Psoas muscle (tissue), 8 donors: ENCODE measurements around the gene DPH7. TPM values are rescaled to one million over a fixed set of nuclear protein-coding genes. Genes with fewer than 3 reads are reported as not detected.
"Not testable (repeated sequence)": the region's sequence is repeated elsewhere in the genome, so short reads cannot be mapped to it uniquely, and the experiment has no call there.

Experiments
- ATAC-seq, 4 donors: fragments of 200-7000 bp; cut with Tn5 transposase; one replicate each; pipeline ENCODE4 v1.9.1; 2020; ENCODE audit warnings: moderate library complexity in 3 of 4, mild to moderate bottlenecking in 2 of 4
- DNase-seq, 2 donors: peaks; one replicate each; pipeline ENCODE4 v3.0.0-alpha.2; 2020
- H3K27ac ChIP-seq: fragments of 200-600 bp; one replicate; pipeline ENCODE4 v1.8.0; 2022
- H3K27me3 ChIP-seq, 3 donors: fragments of 200-600 bp in 1 of 3; one replicate each; pipeline versions ENCODE4 v1.6.1 to v1.8.0; 2013 to 2022; ENCODE audit warnings: low read length in 2 of 3, mild to moderate bottlenecking in 2 of 3, moderate library complexity in 1 of 3; ENCODE audit not compliant: insufficient read depth in 3 of 3
- H3K36me3 ChIP-seq, 2 donors: fragments of 200-600 bp in 1 of 2; one replicate each; pipeline versions ENCODE4 v1.6.1 to v1.8.0; 2013 to 2022; ENCODE audit warnings: low read depth in 1 of 2, mild to moderate bottlenecking in 1 of 2, moderate library complexity in 1 of 2; ENCODE audit not compliant: insufficient read depth in 1 of 2
- H3K4me1 ChIP-seq: fragments of 200-600 bp; one replicate; pipeline ENCODE4 v1.8.0; 2022
- H3K4me3 ChIP-seq: fragments of 200-600 bp; one replicate; pipeline ENCODE4 v1.8.0; 2022; ENCODE audit warnings: mild to moderate bottlenecking
- H3K9me3 ChIP-seq: fragments of 200-600 bp; one replicate; pipeline ENCODE4 v1.8.0; 2022
- CTCF ChIP-seq: fragments of 200-600 bp; IDR thresholded peaks from one replicate; pipeline ENCODE4 v1.8.0; 2022; ENCODE audit warnings: antibody characterized with exemption
- WGBS, 3 donors: extraction: QIAGEN DNeasy Blood & Tissue Kit; methylation state at CpG; one replicate each; pipeline versions ENCODE4 v1.1.6 to v1.1.7; 2013; 5-methylcytosine and 5-hydroxymethylcytosine counted together
- intact Hi-C, 2 donors: fragments of 100-400 bp; cut with DNase I; formaldehyde crosslinking; loops; one replicate each; pipeline versions ENCODE4 v1.11.0 to v1.14.2; 2022
- polyA plus RNA-seq, 3 donors: library from polyadenylated mRNA; stranded (reverse); fragments of 200-250 nt; gene quantifications; one replicate each; pipeline ENCODE4 v1.2.3, GENCODE V29; 2013
- total RNA-seq, 4 donors: library from RNA; stranded (reverse); fragmentation: NEBNext Ultra II Directional in 2 of 4; extraction: Animal tissue kit (Norgen Biotek cat#: 25700) in 2 of 4; gene quantifications; one replicate each; pipeline versions ENCODE4 v1.2.1 to v1.2.4, GENCODE V29; 2021 to 2023
- donor health status: healthy with polysubstance abuse.
- donor health status: DM: no; HTN: no; CAD: no; lungs with moderate emphysema.
- donor health status: Bipolar disorder and iron deficiency.
- donor health status: healthy.
- donor health status: DM: yes; HTN: yes; CAD: no.
- donor health status: DM: no; HTN: no; CAD: no.
- donor health status: DM: no; HTN: no; CAD: no.
- donor health status: DM: yes; HTN: yes; CAD: no.

Gene DPH7
- total and polyA plus RNA-seq, 7 donors = 9.1 to 17.8 (median 14.1) TPM

DNA sequence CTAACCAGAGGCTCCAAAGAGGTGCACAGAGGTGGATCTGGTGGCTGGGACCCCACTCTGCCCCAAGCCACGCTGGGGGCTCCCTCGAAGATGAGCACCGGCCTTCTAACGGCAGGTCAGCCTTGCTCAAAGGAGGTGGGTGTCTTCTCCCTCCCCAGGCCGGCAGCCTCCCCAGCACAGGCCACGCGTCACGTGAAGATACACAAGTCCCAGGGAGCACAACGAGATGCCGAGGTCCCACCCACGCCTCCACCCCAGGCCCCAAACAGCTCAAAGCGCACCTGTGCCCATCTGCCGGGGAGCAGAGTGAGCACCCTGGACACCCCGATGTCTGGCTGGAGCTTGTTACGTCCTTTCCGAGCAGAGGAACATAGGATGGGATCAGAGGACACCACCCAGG lies 40.7 kb downstream of the DPH7 start:
- TF ChIP-seq CTCF = no peak
- 94 to 95% (median 94%) methylated on average over 16 of the region's 16 CpGs for WGBS, 3 donors
- ATAC-seq (no peak), DNase-seq (peak in 1 of 2 donors; percentile 26)
- peaks cover 8% of the 10 kb centered on the region for H3K4me1 ChIP-seq
- no peaks in the 10 kb centered on the region for H3K27me3 ChIP-seq
- no peak overlapping the region for H3K27ac ChIP-seq
- no peaks in the 10 kb centered on the region for H3K9me3 ChIP-seq
- intact Hi-C loops = no loop called here
- peaks cover 0 to 63% of the 10 kb centered on the region in 2 donors for H3K36me3 ChIP-seq
- H3K4me3 ChIP-seq = no peak overlapping the region

DNA sequence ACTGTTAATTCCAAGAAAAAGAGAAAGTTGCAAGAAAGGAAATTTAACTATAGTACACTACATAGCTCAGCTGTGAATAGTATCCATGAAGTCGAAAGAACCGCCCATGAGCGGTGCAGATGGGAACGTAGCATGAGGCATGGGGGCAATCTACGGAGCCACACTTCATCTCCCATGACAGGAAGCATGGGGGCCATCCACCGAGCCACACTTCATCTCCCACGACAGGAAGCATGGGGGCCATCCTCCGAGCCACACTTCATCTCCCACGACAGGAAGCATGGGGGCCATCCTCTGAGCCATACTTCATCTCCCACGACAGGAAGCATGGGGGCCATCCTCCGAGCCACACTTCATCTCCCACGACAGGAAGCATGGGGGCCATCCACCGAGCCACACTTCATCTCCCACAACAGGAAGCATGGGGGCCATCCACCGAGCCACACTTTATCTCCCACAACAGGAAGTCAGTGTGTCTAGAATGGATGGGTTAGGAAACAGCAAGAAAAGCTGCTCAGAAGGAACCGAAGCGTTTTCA lies 42.1 kb downstream of the DPH7 start:
- H3K4me3 ChIP-seq, H3K4me1 ChIP-seq, ATAC-seq, H3K27me3 ChIP-seq, intact Hi-C loops, H3K9me3 ChIP-seq, H3K27ac ChIP-seq, DNase-seq: not testable (repeated sequence)
- 75 to 78% (median 75%) methylated on average over 16 of the region's 16 CpGs for WGBS, 3 donors
- peaks cover 0 to 49% of the 10 kb centered on the region in 2 donors for H3K36me3 ChIP-seq

DNA sequence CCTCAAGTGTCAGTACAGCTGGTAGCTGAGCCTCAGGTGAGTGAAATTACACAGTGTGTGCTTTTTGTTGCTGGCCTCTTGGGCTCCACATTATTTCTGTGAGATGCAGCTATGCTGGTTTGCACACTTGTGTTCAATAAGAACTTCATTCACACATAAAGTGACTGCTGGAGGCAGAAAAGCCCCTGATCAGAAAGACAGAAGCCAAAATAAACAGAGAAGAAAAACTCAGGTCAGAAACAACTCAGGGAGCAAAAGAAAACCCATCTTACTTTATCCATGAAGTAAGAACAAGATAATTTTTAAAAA lies 43.7 kb downstream of the DPH7 start:
- intact Hi-C loops = no loop called here
- no peak for ATAC-seq

DNA sequence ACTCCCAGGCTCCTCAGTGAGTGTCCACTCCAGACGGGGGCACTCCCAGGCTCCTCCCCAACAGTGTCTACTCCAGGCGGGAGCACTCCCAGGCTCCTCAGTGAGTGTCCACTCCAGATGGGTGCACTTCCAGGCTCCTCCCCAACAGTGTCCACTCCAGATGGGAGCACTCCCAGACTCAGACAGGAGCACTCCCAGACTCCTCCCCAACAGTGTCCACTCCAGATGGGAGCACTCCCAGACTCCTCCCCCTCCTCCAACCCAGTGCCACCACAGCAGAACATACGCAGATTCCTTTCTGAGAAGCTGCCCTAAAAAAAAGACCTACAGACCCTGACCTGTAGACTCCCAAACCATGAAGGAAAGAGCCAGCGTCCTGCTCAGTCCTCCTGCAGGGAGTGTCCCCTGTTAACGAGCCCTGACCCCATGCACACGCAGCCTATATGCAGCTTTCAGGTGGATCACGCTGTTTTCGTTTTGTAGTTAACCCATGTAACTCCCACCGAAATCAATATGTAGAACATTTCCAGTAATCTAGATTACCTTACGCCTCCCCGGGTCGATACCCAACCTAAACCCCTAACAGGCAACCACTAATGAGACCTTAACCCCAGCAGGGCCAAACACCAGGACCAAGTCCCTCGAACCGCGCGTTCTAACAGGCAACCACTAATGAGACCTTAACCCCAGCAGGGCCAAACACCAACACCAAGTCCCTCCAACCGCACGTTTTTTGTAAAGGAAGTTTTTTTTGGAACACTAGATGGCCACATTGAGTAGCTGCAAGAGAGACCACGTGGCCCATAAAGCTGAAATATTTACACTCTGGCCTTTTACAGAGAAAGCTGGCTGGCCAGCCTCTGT lies 44.2 kb downstream of the DPH7 start:
- no peak overlapping the region for H3K27ac ChIP-seq
- H3K4me1 ChIP-seq = peaks cover 10% of the 10 kb centered on the region
- H3K4me3 ChIP-seq = no peak overlapping the region
- H3K9me3 ChIP-seq = no peaks in the 10 kb centered on the region
- H3K36me3 ChIP-seq = peaks cover 0 to 28% of the 10 kb centered on the region in 2 donors
- no peaks in the 10 kb centered on the region for H3K27me3 ChIP-seq
- intact Hi-C loops = no loop called here
- no peak for DNase-seq
- peak; percentile 47 to 84 (median 67) for ATAC-seq
- WGBS, 3 donors = 56 to 59% (median 58%) methylated on average over 19 of the region's 19 CpGs
- peak; percentile 48 for TF ChIP-seq CTCF

More for the DNA sequence above, 43.7 kb downstream of the DPH7 start:
- H3K4me3 ChIP-seq = no peak overlapping the region
- TF ChIP-seq CTCF = no peak
- H3K9me3 ChIP-seq = no peaks in the 10 kb centered on the region
- H3K36me3 ChIP-seq = peaks cover 0 to 34% of the 10 kb centered on the region in 2 donors
- no peaks in the 10 kb centered on the region for H3K27me3 ChIP-seq
- H3K4me1 ChIP-seq = peaks cover 10% of the 10 kb centered on the region
- no peak overlapping the region for H3K27ac ChIP-seq
- DNase-seq = no peak

GRCh38 chr9:137532891-137533468 lies 45.7 kb downstream of the DPH7 start:
- H3K27ac ChIP-seq, DNase-seq, H3K4me3 ChIP-seq, ATAC-seq, H3K9me3 ChIP-seq, H3K27me3 ChIP-seq, intact Hi-C loops: not testable (repeated sequence)
- 80 to 94% (median 87%) methylated on average over 10 of the region's 10 CpGs for WGBS, 3 donors
- H3K36me3 ChIP-seq = peaks cover 0 to 14% of the 10 kb centered on the region in 2 donors
- peaks cover 10% of the 10 kb centered on the region for H3K4me1 ChIP-seq
